ENCODE measurements around the gene ZMYND10. TPM values are rescaled to one million over a fixed set of nuclear protein-coding genes. Genes with fewer than 3 reads are reported as not detected.
A peak's percentile ranks its signal among the peaks of the same experiment; 100 is the strongest.

Gene ZMYND10
- total RNA-seq, 1 experiment from 2014 or later: 0.29 TPM

DNA sequence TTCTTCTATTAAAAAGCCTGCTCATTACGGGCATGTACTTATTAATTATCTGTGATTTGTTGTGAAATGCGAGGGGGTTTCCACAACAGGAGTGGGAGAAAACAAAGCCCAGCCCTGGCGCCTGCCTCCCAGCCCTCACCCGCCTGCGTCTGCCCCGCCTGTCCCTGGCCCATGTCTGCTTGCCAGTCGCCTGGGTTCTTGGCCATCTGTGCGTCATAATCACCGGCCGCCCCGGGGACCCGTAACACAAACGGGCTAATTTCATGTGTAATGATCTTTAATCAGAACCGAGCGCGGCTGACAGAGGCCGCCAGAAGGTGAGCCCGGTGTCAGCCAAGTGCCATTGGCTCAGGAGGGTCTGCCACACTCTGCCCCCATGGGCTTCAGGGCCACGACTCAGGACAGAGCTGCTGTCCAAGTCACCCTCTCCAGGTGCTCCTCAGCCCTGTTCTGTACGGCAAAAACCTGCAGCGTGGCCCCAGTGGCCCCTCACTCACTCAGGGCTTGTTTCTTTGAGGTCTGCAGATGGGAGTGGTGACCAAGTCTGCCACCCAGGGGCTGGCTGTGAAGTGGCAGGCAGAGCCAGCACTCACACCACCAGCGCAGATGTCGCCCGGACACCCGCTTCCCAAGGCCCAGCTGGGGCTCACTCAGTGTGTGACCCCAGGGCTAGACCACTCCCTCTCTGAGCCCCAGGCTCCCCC lies 42.6 kb upstream of the ZMYND10 start:
- no peaks in the 10 kb centered on the region for H3K9me3 Mint-ChIP-seq (ENCODE audit: unreplicated experiment)
- no peaks in the 10 kb centered on the region for H3K4me1 ChIP-seq
- no peaks in the 10 kb centered on the region for H3K36me3 ChIP-seq (ENCODE audit: control insufficient read depth, insufficient read depth, low read length)
- no peaks in the 10 kb centered on the region for H3K9me3 ChIP-seq
- H3K27ac Mint-ChIP-seq (ENCODE audit: unreplicated experiment): no peak overlapping the region
- no peaks in the 10 kb centered on the region for H3K4me1 Mint-ChIP-seq (ENCODE audit: low read depth, unreplicated experiment)
- DNase-seq: peak in 1 of 2 experiments; percentile 45
- H3K27me3 ChIP-seq (replicated peaks; ENCODE audit: control insufficient read depth, insufficient read depth, low read length): no peaks in the 10 kb centered on the region
- H3K36me3 Mint-ChIP-seq (ENCODE audit: insufficient read depth, unreplicated experiment): no peaks in the 10 kb centered on the region
- no peak overlapping the region for H3K4me3 ChIP-seq (ENCODE audit: low read depth, low read length)
- intact Hi-C loops (cut with micrococcal nuclease; ENCODE audit: unreplicated experiment): no loop called here
- TF ChIP-seq, protein P1, sequence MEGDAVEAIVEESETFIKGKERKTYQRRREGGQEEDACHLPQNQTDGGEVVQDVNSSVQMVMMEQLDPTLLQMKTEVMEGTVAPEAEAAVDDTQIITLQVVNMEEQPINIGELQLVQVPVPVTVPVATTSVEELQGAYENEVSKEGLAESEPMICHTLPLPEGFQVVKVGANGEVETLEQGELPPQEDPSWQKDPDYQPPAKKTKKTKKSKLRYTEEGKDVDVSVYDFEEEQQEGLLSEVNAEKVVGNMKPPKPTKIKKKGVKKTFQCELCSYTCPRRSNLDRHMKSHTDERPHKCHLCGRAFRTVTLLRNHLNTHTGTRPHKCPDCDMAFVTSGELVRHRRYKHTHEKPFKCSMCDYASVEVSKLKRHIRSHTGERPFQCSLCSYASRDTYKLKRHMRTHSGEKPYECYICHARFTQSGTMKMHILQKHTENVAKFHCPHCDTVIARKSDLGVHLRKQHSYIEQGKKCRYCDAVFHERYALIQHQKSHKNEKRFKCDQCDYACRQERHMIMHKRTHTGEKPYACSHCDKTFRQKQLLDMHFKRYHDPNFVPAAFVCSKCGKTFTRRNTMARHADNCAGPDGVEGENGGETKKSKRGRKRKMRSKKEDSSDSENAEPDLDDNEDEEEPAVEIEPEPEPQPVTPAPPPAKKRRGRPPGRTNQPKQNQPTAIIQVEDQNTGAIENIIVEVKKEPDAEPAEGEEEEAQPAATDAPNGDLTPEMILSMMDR (IDR thresholded peaks at IDR 0.05; ENCODE audit: insufficient read depth in 1 of 2, low read depth in 1 of 2, low read length in 1 of 2, severe bottlenecking in 1 of 2, unreplicated experiment in 1 of 2): peak; percentile 34 to 55
- peaks cover 2% of the 10 kb centered on the region for H3K27me3 Mint-ChIP-seq (ENCODE audit: insufficient read depth, unreplicated experiment)
- ChIA-PET POLR2A (no interaction called here), CTCF (interaction anchor here (1.8 kb wide), 1 partner anchor 18 kb away, joined by 4 read pairs; no protein-coding TSS in a partner anchor)
- no TSS peak for BruUV-seq (replicated peaks)
- no peak overlapping the region for H3K4me3 Mint-ChIP-seq (ENCODE audit: unreplicated experiment)

DNA sequence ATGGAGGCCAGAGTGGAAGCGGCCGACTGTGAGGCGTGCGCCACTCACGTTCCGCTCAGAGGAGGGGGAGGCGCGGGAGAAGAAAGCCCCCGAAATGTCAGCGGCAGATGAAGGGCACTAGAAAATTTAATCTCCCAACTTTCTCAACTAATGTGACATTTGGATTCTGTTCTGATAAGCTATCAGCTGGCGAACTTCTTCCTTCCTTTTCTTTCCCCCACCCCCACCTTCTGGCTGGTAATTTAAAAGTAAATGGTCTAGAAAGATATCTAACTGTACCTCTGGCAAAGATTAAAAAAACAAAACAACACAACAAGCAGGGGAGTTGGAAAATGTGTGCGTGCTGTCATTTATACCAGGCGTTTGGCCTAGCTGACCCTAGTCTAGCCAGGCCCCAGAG lies 40.2 kb upstream of the ZMYND10 start:
- H3K27me3 ChIP-seq (replicated peaks; ENCODE audit: control insufficient read depth, insufficient read depth, low read length): no peaks in the 10 kb centered on the region
- Mint-ChIP-seq H3K4me3 (ENCODE audit: unreplicated experiment) (no peak overlapping the region), H3K36me3 (ENCODE audit: insufficient read depth, unreplicated experiment) (no peaks in the 10 kb centered on the region), H3K9me3 (ENCODE audit: unreplicated experiment) (no peaks in the 10 kb centered on the region), H3K27ac (ENCODE audit: unreplicated experiment) (no peak overlapping the region), H3K27me3 (ENCODE audit: insufficient read depth, unreplicated experiment) (peaks cover 6% of the 10 kb centered on the region), H3K4me1 (ENCODE audit: low read depth, unreplicated experiment) (no peaks in the 10 kb centered on the region)
- H3K36me3 ChIP-seq (ENCODE audit: control insufficient read depth, insufficient read depth, low read length): no peaks in the 10 kb centered on the region
- CTCF ChIA-PET: no interaction called here
- intact Hi-C loops (cut with micrococcal nuclease; ENCODE audit: unreplicated experiment): no loop called here
- no peaks in the 10 kb centered on the region for H3K9me3 ChIP-seq
- TF ChIP-seq, protein P1 (IDR thresholded peaks at IDR 0.05; ENCODE audit: insufficient read depth in 1 of 2, low read depth in 1 of 2, low read length in 1 of 2, severe bottlenecking in 1 of 2, unreplicated experiment in 1 of 2): no peak
- no peak overlapping the region for H3K4me3 ChIP-seq (ENCODE audit: low read depth, low read length)
- no peak for DNase-seq
- POLR2A ChIA-PET: no interaction called here
- BruUV-seq (replicated peaks): no TSS peak
- H3K4me1 ChIP-seq: no peaks in the 10 kb centered on the region

DNA sequence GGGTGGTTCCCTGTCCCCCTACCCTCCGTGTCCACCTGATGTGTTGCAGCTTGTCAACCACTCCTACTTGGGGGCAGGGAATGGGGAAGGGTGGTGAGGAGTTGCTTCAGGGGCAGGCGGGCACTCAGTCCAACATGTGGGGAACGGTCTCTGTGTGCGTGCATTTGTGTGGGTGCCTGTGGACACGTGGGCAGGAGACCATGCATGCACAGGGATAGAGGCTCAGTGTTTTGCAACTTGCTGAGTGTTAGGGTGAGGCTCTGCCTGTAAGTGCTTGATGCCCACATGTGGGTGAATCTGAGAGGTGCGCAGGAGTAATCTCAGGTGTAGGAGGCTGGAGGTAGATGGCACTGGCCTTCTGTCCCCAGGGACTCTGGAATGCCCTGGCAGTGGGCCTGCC lies 38.2 kb upstream of the ZMYND10 start:
- POLR2A ChIA-PET: no interaction called here
- H3K4me1 Mint-ChIP-seq (ENCODE audit: low read depth, unreplicated experiment): no peaks in the 10 kb centered on the region
- no peaks in the 10 kb centered on the region for H3K36me3 ChIP-seq (ENCODE audit: control insufficient read depth, insufficient read depth, low read length)
- H3K27me3 Mint-ChIP-seq (ENCODE audit: insufficient read depth, unreplicated experiment): peaks cover 11% of the 10 kb centered on the region
- intact Hi-C loops (cut with micrococcal nuclease; ENCODE audit: unreplicated experiment): no loop called here
- CTCF ChIA-PET: no interaction called here
- BruUV-seq (replicated peaks): no TSS peak
- no peak overlapping the region for H3K27ac Mint-ChIP-seq (ENCODE audit: unreplicated experiment)
- no peak overlapping the region for H3K4me3 ChIP-seq (ENCODE audit: low read depth, low read length)
- DNase-seq: no peak
- TF ChIP-seq, protein P1 (IDR thresholded peaks at IDR 0.05; ENCODE audit: insufficient read depth in 1 of 2, low read depth in 1 of 2, low read length in 1 of 2, severe bottlenecking in 1 of 2, unreplicated experiment in 1 of 2): no peak
- H3K9me3 Mint-ChIP-seq (ENCODE audit: unreplicated experiment): no peaks in the 10 kb centered on the region
- H3K4me3 Mint-ChIP-seq (ENCODE audit: unreplicated experiment): no peak overlapping the region
- no peaks in the 10 kb centered on the region for H3K4me1 ChIP-seq
- no peaks in the 10 kb centered on the region for H3K36me3 Mint-ChIP-seq (ENCODE audit: insufficient read depth, unreplicated experiment)
- no peaks in the 10 kb centered on the region for H3K9me3 ChIP-seq
- H3K27me3 ChIP-seq (replicated peaks; ENCODE audit: control insufficient read depth, insufficient read depth, low read length): no peaks in the 10 kb centered on the region
